GM12878 (cell line): ENCODE results near the gene SEC22C. TPM values are rescaled to one million over a fixed set of nuclear protein-coding genes. Genes with fewer than 3 reads are reported as not detected.

ENCODE experiments used
- ATAC-seq: fragments of 200-7000 bp; cut with Tn5 transposase; 3 replicates; pipeline ENCODE4 v1.9.1; 2020; ENCODE audit warnings: mild to moderate bottlenecking, moderate library complexity
- BruUV-seq: library from RNA; stranded (reverse); fragments of 400-500 nt; replicated peaks from 2 replicates; lab custom pipeline; 2021; lab: Mats Ljungman, UMichigan
- CTCF ChIA-PET: fragments of 300-600 bp; sonication (Branson Sonifier 250); formaldehyde crosslinking; extraction: SDS; loops from one replicate; lab custom pipeline; 2021; ENCODE audit warnings: inconsistent platforms; lab: Yijun Ruan, JAX
- POLR2A ChIA-PET: fragments of 350-600 bp; formaldehyde crosslinking; extraction: SDS; loops from one replicate; lab custom pipeline; 2021; ENCODE audit warnings: inconsistent platforms; lab: Charles Lee
- RAD21 ChIA-PET: fragments of 300-600 bp; sonication (Branson Sonifier 250); formaldehyde crosslinking; loops from one replicate; lab custom pipeline; 2023; ENCODE audit warnings: antibody characterized with exemption; ENCODE audit not compliant: unreplicated experiment; lab: Charles Lee
- SMC1A ChIA-PET: fragments of 300-600 bp; sonication (Branson Sonifier 250); formaldehyde crosslinking; loops from one replicate; lab custom pipeline; 2023; ENCODE audit not compliant: unreplicated experiment, uncharacterized antibody; lab: Charles Lee
- DNase-seq: peaks from one replicate; pipeline ENCODE4 v3.0.0-alpha.2; 2011; ENCODE audit warnings: low read depth, low spot score
- FAIRE-seq: peaks from 3 replicates; lab custom pipeline; 2011; peaks lifted over from hg19 to GRCh38; lab: Jason Lieb, UNC
- H2AFZ ChIP-seq: 2 replicates; pipeline ENCODE4 v1.6.0; 2011; ENCODE audit warnings: low read depth, low read length, control low read depth; ENCODE audit not compliant: control insufficient read depth
- H3K27ac ChIP-seq: 2 replicates; pipeline ENCODE4 v1.5.1; 2011; ENCODE audit warnings: control low read depth; ENCODE audit not compliant: control insufficient read depth, insufficient read depth
- H3K27me3 ChIP-seq, 2 experiments: replicated peaks in 1 of 2; 2 replicates each; pipeline versions ENCODE4 v1.6.0 to v1.6.1; 2011; ENCODE audit warnings: low read length in 1 of 2; ENCODE audit not compliant: control insufficient read depth in 2 of 2, insufficient read depth in 2 of 2
- H3K36me3 ChIP-seq, 2 experiments: 2 replicates each; pipeline ENCODE4 v1.5.1; 2011; ENCODE audit warnings: low read length in 1 of 2; ENCODE audit not compliant: control insufficient read depth in 2 of 2, insufficient read depth in 2 of 2
- H3K4me1 ChIP-seq: 2 replicates; pipeline ENCODE4 v1.6.1; 2011; ENCODE audit warnings: mild to moderate bottlenecking, low read length, moderate library complexity, mixed read lengths; ENCODE audit not compliant: control insufficient read depth, insufficient read depth
- H3K4me2 ChIP-seq: 2 replicates; pipeline ENCODE4 v1.6.0; 2011; ENCODE audit warnings: control low read depth; ENCODE audit not compliant: control insufficient read depth, insufficient read depth
- H3K4me3 ChIP-seq: fragments of 200-600 bp; sonication (generic); 2 replicates; pipeline ENCODE4 v1.5.1; 2016
- H3K79me2 ChIP-seq: 2 replicates; pipeline ENCODE4 v1.6.0; 2011; ENCODE audit warnings: low read length; ENCODE audit not compliant: control insufficient read depth, insufficient read depth
- H3K9ac ChIP-seq: 2 replicates; pipeline ENCODE4 v1.8.0; 2011; ENCODE audit warnings: low read length, control low read depth, mixed read lengths; ENCODE audit not compliant: control insufficient read depth, insufficient read depth
- H3K9me3 ChIP-seq: replicated peaks from 3 replicates; pipeline ENCODE4 v1.5.1; 2011; ENCODE audit warnings: mild to moderate bottlenecking, low read length; ENCODE audit not compliant: control insufficient read depth, insufficient read depth
- H4K20me1 ChIP-seq: 2 replicates; pipeline ENCODE4 v1.6.0; 2011; ENCODE audit not compliant: control insufficient read depth, insufficient read depth
- CBX3 ChIP-seq: fragments of 200-600 bp; sonication (generic); IDR thresholded peaks from 2 replicates; pipeline ENCODE4 v1.6.1; 2016; ENCODE audit warnings: low read depth, borderline replicate concordance
- MEF2B ChIP-seq: fragments of 450-650 bp; IDR thresholded peaks from 2 replicates; pipeline ENCODE4 v1.6.1; 2018; ENCODE audit warnings: mild to moderate bottlenecking, moderate library complexity; ENCODE audit not compliant: partially characterized antibody, poor library complexity, severe bottlenecking
- NFYB ChIP-seq: IDR thresholded peaks from 2 replicates; pipeline ENCODE4 v1.6.1; 2011; ENCODE audit warnings: low read depth, mild to moderate bottlenecking, low read length, improper control_type of control experiment, moderate library complexity; ENCODE audit not compliant: insufficient read depth
- PAX5 ChIP-seq: IDR thresholded peaks from 2 replicates; pipeline ENCODE4 v1.6.1; 2011; ENCODE audit warnings: low read depth, low read length, borderline replicate concordance
- SMAD5 ChIP-seq: IDR thresholded peaks from 2 replicates; pipeline ENCODE4 v1.6.1; 2016; ENCODE audit warnings: antibody characterized with exemption, low read depth
- YBX1 ChIP-seq: fragments of 450-650 bp; IDR thresholded peaks from 2 replicates; pipeline ENCODE4 v1.6.1; 2016; ENCODE audit warnings: antibody characterized with exemption
- WGBS: methylation state at CpG from one replicate; pipeline ENCODE4 v1.1.6; 2016; ENCODE audit warnings: low lambda C conversion rate; ENCODE audit not compliant: insufficient replicate concordance, insufficient coverage; ENCODE audit errors: missing lambda C conversion rate; 5-methylcytosine and 5-hydroxymethylcytosine counted together
- in situ Hi-C: fragments of 300-500 bp; cut with MboI; formaldehyde crosslinking; loops from 9 replicates; pipeline ENCODE4 v1.14.3; 2018; ENCODE audit warnings: mixed read lengths
- intact Hi-C: fragments of 100-400 bp; cut with micrococcal nuclease; formaldehyde crosslinking; loops from one replicate; pipeline ENCODE4 v1.14.2; 2022; ENCODE audit not compliant: unreplicated experiment
- polyA plus RNA-seq, 11 experiments: library from polyadenylated mRNA; depleted of rRNA in 4 of 11; unstranded in 6 of 11; stranded (reverse) in 5 of 11; fragments of >200 nt; fragmentation: Nextera tagmentation in 4 of 11; fragmentation: Illumina TruSeq in 1 of 11; extraction: Ambion mirVana in 4 of 11; extraction: Trizol in 1 of 11; gene quantifications; 1 replicate in 1 of 11; 2 replicates in 10 of 11; pipeline versions ENCODE4 v1.2.1 to v1.2.3, GENCODE V29; 2011 to 2016; ENCODE audit warnings: inconsistent platforms in 2 of 11, missing spikeins in 2 of 11, low read depth in 1 of 11
- total RNA-seq, 4 experiments: library from RNA; depleted of rRNA in 3 of 4; stranded (reverse); fragments of >200 nt in 3 of 4; fragmentation: Illumina TruSeq in 1 of 4; extraction: Trizol in 1 of 4; gene quantifications; 2 replicates each; pipeline versions ENCODE4 v1.2.1 to v1.2.3, GENCODE V29; 2013 to 2021
- TF ChIP-seq, protein P1 (sequence below): fragments of 450-650 bp; IDR thresholded peaks from 2 replicates; pipeline ENCODE4 v1.6.1; 2017; ENCODE audit warnings: low read depth, mild to moderate bottlenecking, moderate library complexity
- TF ChIP-seq, protein P2 (sequence below): IDR thresholded peaks from 2 replicates; pipeline ENCODE4 v1.6.1; 2012; ENCODE audit warnings: improper control_type of control experiment, low read depth, low read length; ENCODE audit not compliant: insufficient replicate concordance
- TF ChIP-seq, protein P3 (sequence below): fragments of 450-650 bp; formaldehyde crosslinking; IDR thresholded peaks from 2 replicates; pipeline ENCODE4 v1.4.0; 2020; ENCODE audit warnings: mild to moderate bottlenecking, moderate library complexity

The SEC22C gene
- total and polyA plus RNA-seq, 10 of the 15 experiments (the other 5 are each of a cell fraction or from before 2014, with no cell fraction given): 15.6 to 47.0 (median 39.1) TPM

DNA sequence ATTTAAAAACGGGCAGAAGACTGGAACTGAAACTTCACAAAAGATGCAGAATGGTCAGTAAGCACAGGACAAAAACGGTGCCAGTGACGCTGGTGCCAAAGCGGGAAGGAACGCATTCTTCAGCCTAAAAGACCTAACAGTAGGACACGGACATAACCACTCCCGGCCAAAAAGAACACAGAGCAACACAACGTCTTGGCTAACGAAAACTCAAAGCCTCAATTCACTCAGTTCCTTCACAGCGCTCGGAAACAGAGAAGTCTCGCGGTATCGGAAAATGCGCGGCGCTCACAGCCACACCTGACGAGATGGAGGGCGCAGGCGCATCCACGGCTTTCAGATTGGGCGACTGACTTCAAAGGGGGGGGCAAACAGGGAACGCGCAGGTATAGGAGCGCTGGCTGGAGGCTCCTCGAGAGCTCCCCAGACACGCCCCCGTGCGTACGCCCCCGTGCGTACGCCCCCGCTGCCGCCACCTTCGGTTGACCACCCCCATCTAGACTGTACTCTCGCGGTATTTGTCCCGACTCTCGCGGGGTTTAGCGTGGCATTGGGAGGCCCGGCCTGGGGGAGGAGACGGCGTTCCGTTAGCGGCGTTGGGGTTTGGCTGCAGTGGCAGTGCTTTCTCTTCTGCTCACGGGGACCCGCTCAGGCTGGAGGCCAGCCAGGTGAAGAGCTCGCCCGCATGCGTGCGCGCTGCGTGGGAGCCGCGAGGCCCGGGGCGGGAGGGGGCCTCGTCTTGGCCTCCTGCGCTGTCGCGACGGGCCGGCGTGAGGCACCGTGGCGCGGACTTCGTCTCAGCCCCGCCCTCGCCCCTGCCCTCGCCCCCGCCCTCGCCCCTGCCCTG, 18.6 kb upstream of the SEC22C start, which contains the start of gene NKTR:
Gene NKTR (plus strand): TSS at position 576 of the 847 bp plus-strand sequence. CDS start 321 bp downstream, outside the sequence.
- ATAC-seq (peak; percentile 87), FAIRE-seq (peak; percentile 99), DNase-seq (peak; percentile 98)
- H4K20me1 ChIP-seq: no peaks in the 10 kb centered on the region
- H3K4me3 ChIP-seq: peak within 1 kb of the TSS; percentile 97
- H3K9ac ChIP-seq: peak within 1 kb of the TSS; percentile 96
- H3K27ac ChIP-seq: peak within 1 kb of the TSS; percentile 95
- RAD21 ChIA-PET: interaction anchor here (0.6 to 3.8 kb wide), 7 partner anchors 9 to 579 kb away, joined by 3 to 32 read pairs (median 6); partner anchors contain the start of genes SEC22C and SS18L2
- WGBS: under 1% methylated on average over 61 of the region's 76 CpGs
- peaks cover 3% of the 10 kb centered on the region; the same call in 1 of the 2 replicates for H3K4me1 ChIP-seq
- BruUV-seq: no TSS peak
- H3K27me3 ChIP-seq: no peaks in the 10 kb centered on the region
- peak within 1 kb of the TSS; percentile 100 for H2AFZ ChIP-seq
- CTCF ChIA-PET: interaction anchor here (1.8 to 4.0 kb wide), 5 partner anchors 10 to 34 kb away, joined by 5 to 41 read pairs (median 7); partner anchors contain the start of genes SEC22C and SS18L2
- H3K4me2 ChIP-seq: peak within 1 kb of the TSS; percentile 91
- intact Hi-C loops: loop anchor here (1.0 kb wide), 1 partner anchor 10 kb away; the partner anchor contains the start of gene SS18L2
- POLR2A ChIA-PET: interaction anchor here (1.5 to 4.3 kb wide), 5 partner anchors 10 to 53 kb away, joined by 7 to 69 read pairs (median 16); partner anchors contain the start of genes SEC22C, SS18L2 and ZBTB47
- no peaks in the 10 kb centered on the region; the same call in 1 of the 3 replicates for H3K9me3 ChIP-seq
- SMC1A ChIA-PET: interaction anchor here (1.1 to 3.9 kb wide), 6 partner anchors 9 to 37 kb away, joined by 3 to 31 read pairs (median 14); partner anchors contain the start of gene SEC22C
- no peaks in the 10 kb centered on the region for H3K36me3 ChIP-seq
- peaks cover 46% of the 10 kb centered on the region for H3K79me2 ChIP-seq
- in situ Hi-C loops: no loop called here
- TF ChIP-seq MEF2B (no peak), CBX3 (no peak), NFYB (peak; percentile 81), SMAD5 (peak; percentile 77; the same call in 1 of the 2 replicates), PAX5 (peak; percentile 77), YBX1 (no peak)
- TF ChIP-seq, protein P1, sequence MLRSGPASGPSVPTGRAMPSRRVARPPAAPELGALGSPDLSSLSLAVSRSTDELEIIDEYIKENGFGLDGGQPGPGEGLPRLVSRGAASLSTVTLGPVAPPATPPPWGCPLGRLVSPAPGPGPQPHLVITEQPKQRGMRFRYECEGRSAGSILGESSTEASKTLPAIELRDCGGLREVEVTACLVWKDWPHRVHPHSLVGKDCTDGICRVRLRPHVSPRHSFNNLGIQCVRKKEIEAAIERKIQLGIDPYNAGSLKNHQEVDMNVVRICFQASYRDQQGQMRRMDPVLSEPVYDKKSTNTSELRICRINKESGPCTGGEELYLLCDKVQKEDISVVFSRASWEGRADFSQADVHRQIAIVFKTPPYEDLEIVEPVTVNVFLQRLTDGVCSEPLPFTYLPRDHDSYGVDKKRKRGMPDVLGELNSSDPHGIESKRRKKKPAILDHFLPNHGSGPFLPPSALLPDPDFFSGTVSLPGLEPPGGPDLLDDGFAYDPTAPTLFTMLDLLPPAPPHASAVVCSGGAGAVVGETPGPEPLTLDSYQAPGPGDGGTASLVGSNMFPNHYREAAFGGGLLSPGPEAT: peak; percentile 36; the same call in 1 of the 2 replicates
- TF ChIP-seq, protein P2, sequence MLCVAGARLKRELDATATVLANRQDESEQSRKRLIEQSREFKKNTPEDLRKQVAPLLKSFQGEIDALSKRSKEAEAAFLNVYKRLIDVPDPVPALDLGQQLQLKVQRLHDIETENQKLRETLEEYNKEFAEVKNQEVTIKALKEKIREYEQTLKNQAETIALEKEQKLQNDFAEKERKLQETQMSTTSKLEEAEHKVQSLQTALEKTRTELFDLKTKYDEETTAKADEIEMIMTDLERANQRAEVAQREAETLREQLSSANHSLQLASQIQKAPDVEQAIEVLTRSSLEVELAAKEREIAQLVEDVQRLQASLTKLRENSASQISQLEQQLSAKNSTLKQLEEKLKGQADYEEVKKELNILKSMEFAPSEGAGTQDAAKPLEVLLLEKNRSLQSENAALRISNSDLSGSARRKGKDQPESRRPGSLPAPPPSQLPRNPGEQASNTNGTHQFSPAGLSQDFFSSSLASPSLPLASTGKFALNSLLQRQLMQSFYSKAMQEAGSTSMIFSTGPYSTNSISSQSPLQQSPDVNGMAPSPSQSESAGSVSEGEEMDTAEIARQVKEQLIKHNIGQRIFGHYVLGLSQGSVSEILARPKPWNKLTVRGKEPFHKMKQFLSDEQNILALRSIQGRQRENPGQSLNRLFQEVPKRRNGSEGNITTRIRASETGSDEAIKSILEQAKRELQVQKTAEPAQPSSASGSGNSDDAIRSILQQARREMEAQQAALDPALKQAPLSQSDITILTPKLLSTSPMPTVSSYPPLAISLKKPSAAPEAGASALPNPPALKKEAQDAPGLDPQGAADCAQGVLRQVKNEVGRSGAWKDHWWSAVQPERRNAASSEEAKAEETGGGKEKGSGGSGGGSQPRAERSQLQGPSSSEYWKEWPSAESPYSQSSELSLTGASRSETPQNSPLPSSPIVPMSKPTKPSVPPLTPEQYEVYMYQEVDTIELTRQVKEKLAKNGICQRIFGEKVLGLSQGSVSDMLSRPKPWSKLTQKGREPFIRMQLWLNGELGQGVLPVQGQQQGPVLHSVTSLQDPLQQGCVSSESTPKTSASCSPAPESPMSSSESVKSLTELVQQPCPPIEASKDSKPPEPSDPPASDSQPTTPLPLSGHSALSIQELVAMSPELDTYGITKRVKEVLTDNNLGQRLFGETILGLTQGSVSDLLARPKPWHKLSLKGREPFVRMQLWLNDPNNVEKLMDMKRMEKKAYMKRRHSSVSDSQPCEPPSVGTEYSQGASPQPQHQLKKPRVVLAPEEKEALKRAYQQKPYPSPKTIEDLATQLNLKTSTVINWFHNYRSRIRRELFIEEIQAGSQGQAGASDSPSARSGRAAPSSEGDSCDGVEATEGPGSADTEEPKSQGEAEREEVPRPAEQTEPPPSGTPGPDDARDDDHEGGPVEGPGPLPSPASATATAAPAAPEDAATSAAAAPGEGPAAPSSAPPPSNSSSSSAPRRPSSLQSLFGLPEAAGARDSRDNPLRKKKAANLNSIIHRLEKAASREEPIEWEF: no peak
- TF ChIP-seq, protein P3, sequence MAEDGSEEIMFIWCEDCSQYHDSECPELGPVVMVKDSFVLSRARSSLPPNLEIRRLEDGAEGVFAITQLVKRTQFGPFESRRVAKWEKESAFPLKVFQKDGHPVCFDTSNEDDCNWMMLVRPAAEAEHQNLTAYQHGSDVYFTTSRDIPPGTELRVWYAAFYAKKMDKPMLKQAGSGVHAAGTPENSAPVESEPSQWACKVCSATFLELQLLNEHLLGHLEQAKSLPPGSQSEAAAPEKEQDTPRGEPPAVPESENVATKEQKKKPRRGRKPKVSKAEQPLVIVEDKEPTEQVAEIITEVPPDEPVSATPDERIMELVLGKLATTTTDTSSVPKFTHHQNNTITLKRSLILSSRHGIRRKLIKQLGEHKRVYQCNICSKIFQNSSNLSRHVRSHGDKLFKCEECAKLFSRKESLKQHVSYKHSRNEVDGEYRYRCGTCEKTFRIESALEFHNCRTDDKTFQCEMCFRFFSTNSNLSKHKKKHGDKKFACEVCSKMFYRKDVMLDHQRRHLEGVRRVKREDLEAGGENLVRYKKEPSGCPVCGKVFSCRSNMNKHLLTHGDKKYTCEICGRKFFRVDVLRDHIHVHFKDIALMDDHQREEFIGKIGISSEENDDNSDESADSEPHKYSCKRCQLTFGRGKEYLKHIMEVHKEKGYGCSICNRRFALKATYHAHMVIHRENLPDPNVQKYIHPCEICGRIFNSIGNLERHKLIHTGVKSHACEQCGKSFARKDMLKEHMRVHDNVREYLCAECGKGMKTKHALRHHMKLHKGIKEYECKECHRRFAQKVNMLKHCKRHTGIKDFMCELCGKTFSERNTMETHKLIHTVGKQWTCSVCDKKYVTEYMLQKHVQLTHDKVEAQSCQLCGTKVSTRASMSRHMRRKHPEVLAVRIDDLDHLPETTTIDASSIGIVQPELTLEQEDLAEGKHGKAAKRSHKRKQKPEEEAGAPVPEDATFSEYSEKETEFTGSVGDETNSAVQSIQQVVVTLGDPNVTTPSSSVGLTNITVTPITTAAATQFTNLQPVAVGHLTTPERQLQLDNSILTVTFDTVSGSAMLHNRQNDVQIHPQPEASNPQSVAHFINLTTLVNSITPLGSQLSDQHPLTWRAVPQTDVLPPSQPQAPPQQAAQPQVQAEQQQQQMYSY: no peak
